ENCODE results near the gene PPP1R18. TPM values are rescaled to one million over a fixed set of nuclear protein-coding genes. Genes with fewer than 3 reads are reported as not detected.

Gene PPP1R18
- total RNA-seq, 1 donor from 2014 or later: 42.5 TPM

GRCh38 chr6:30657454-30657853, 29.0 kb downstream of the PPP1R18 start:
- Histone ChIP-seq H3K27me3 (no peaks in the 10 kb centered on the region), H3K27ac (no peak overlapping the region), H3K4me1 (no peaks in the 10 kb centered on the region), H3K36me3 (peaks cover 0 to 88% of the 10 kb centered on the region in 2 donors), H3K9me3 (no peaks in the 10 kb centered on the region), H3K4me3 (no peak overlapping the region)
- TF ChIP-seq POLR2A (IDR thresholded peaks at IDR 0.05) (no peak), POLR2AphosphoS5 (IDR thresholded peaks at IDR 0.05; ENCODE audit: insufficient read depth in 1 of 2, low read depth in 1 of 2) (no peak), CTCF (IDR thresholded peaks at IDR 0.05) (no peak)
- no peak for DNase-seq (ENCODE audit: extremely low spot score in 2 of 2)
- intact Hi-C loops (cut with DNase I): no loop called here

- intact Hi-C loops (cut with DNase I): no loop called here
- peaks cover 0 to 88% of the 10 kb centered on the region in 2 donors for H3K36me3 ChIP-seq
- TF ChIP-seq POLR2A (IDR thresholded peaks at IDR 0.05): no peak
Measured at GRCh38 chr6:30656513-30656912, 29.9 kb downstream of the PPP1R18 start.

GRCh38 chr6:30655743-30656094, 30.7 kb downstream of the PPP1R18 start:
- Histone ChIP-seq H3K9me3 (no peaks in the 10 kb centered on the region), H3K27me3 (no peaks in the 10 kb centered on the region), H3K4me1 (no peaks in the 10 kb centered on the region), H3K27ac (no peak overlapping the region), H3K4me3 (no peak overlapping the region), H3K36me3 (peaks cover 0 to 87% of the 10 kb centered on the region in 2 donors)
- no peak for DNase-seq (ENCODE audit: extremely low spot score in 2 of 2)
- TF ChIP-seq POLR2A (IDR thresholded peaks at IDR 0.05) (no peak), POLR2AphosphoS5 (IDR thresholded peaks at IDR 0.05; ENCODE audit: insufficient read depth in 1 of 2, low read depth in 1 of 2) (no peak), CTCF (IDR thresholded peaks at IDR 0.05) (no peak)
- intact Hi-C loops (cut with DNase I): no loop called here

More at GRCh38 chr6:30656513-30656912, 29.9 kb downstream of the PPP1R18 start:
- Histone ChIP-seq H3K4me1 (no peaks in the 10 kb centered on the region), H3K4me3 (no peak overlapping the region), H3K9me3 (no peaks in the 10 kb centered on the region), H3K27me3 (no peaks in the 10 kb centered on the region), H3K27ac (no peak overlapping the region)
- no peak for DNase-seq (ENCODE audit: extremely low spot score in 2 of 2)

- Histone ChIP-seq H3K4me3 (no peak overlapping the region), H3K9me3 (no peaks in the 10 kb centered on the region), H3K36me3 (peaks cover 0 to 87% of the 10 kb centered on the region in 2 donors), H3K27ac (no peak overlapping the region), H3K27me3 (no peaks in the 10 kb centered on the region), H3K4me1 (no peaks in the 10 kb centered on the region)
- no peak for DNase-seq (ENCODE audit: extremely low spot score in 2 of 2)
- intact Hi-C loops (cut with DNase I): no loop called here
- no peak for TF ChIP-seq POLR2A (IDR thresholded peaks at IDR 0.05)
- TF ChIP-seq POLR2AphosphoS5 (IDR thresholded peaks at IDR 0.05; ENCODE audit: insufficient read depth in 1 of 2, low read depth in 1 of 2): no peak
- no peak for TF ChIP-seq CTCF (IDR thresholded peaks at IDR 0.05)
Measured at GRCh38 chr6:30654798-30655742, 31.4 kb downstream of the PPP1R18 start.

GRCh38 chr6:30651143-30651542, 35.3 kb downstream of the PPP1R18 start:
- H3K9me3 ChIP-seq: no peaks in the 10 kb centered on the region
- peaks cover 0 to 49% of the 10 kb centered on the region in 2 donors for H3K36me3 ChIP-seq
- intact Hi-C loops (cut with DNase I): no loop called here
- H3K4me3 ChIP-seq: no peak overlapping the region
- no peak for TF ChIP-seq POLR2AphosphoS5 (IDR thresholded peaks at IDR 0.05; ENCODE audit: insufficient read depth in 1 of 2, low read depth in 1 of 2)
- TF ChIP-seq POLR2A (IDR thresholded peaks at IDR 0.05): no peak
- no peak for TF ChIP-seq CTCF (IDR thresholded peaks at IDR 0.05)
- no peak for DNase-seq (ENCODE audit: extremely low spot score in 2 of 2)
- no peaks in the 10 kb centered on the region for H3K27me3 ChIP-seq
- peaks cover 15% of the 10 kb centered on the region for H3K4me1 ChIP-seq
- H3K27ac ChIP-seq: no peak overlapping the region

Data from vagina (tissue), 2 donors.